ENCODE measurements around the gene BNC2. TPM values are rescaled to one million over a fixed set of nuclear protein-coding genes. Genes with fewer than 3 reads are reported as not detected.

Gene BNC2
- total RNA-seq, 2 donors from 2014 or later: 2.1 to 20.0 TPM

DNA sequence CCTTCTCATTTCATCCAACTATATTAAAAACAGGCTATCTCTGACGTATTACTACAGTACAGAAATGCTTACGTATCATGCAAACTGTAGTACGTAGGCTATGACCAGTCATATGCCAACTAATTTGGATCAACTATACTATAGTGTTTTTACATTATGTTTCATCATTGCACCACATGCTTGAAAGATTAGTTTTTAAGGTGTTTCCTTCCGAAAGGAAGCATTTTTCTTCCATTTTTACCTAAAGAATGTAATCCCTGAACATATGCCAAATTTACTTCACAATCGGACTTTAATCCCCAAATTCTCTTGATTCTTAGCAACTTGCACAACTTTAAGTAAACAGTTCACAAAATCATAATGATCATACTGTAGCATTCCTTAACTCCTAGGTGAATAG lies 153.9 kb downstream of the BNC2 start:
- Histone ChIP-seq H3K9me3 (no peaks in the 10 kb centered on the region), H3K27ac (no peak overlapping the region), H3K4me1 (no peaks in the 10 kb centered on the region), H3K27me3 (no peaks in the 10 kb centered on the region), H3K36me3 (no peaks in the 10 kb centered on the region), H3K9ac (ENCODE audit: low read depth in 2 of 2, low read length in 2 of 2) (no peak overlapping the region), H3K4me3 (no peak overlapping the region)
- DNase-seq: no peak
- intact Hi-C loops (cut with DNase I): no loop called here
- no peak for TF ChIP-seq CTCF (IDR thresholded peaks at IDR 0.05)

GRCh38 chr9:16715404-16715803 lies 155.1 kb downstream of the BNC2 start:
- no peaks in the 10 kb centered on the region for H3K27me3 ChIP-seq
- H3K9ac ChIP-seq (ENCODE audit: low read depth in 2 of 2, low read length in 2 of 2): no peak overlapping the region
- DNase-seq: no peak
- TF ChIP-seq CTCF (IDR thresholded peaks at IDR 0.05): no peak
- H3K4me3 ChIP-seq: no peak overlapping the region
- no peaks in the 10 kb centered on the region for H3K36me3 ChIP-seq
- H3K4me1 ChIP-seq: no peaks in the 10 kb centered on the region
- intact Hi-C loops (cut with DNase I): no loop called here
- no peaks in the 10 kb centered on the region for H3K9me3 ChIP-seq
- no peak overlapping the region for H3K27ac ChIP-seq

DNA sequence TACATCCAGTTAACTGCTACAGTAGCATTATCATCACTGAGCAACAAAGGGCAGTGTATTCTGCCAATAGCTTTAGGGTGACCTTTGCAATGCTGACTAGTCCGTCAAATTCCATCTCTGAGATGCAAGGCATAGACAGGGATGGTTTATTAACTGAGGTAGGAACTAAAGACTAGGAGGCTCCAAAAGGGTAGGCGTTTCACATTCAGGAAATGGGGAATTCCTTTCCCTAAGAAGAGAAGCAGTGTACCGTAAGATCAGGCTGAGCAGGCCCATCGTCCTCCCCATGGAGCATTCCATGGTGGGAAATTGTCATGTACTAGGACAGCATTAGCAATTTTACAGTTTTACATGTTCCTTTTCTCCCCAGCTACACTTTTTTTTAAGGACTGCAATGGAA lies 157.7 kb downstream of the BNC2 start:
- Histone ChIP-seq H3K36me3 (no peaks in the 10 kb centered on the region), H3K27me3 (no peaks in the 10 kb centered on the region), H3K27ac (no peak overlapping the region), H3K9ac (ENCODE audit: low read depth in 2 of 2, low read length in 2 of 2) (no peak overlapping the region), H3K4me3 (no peak overlapping the region), H3K4me1 (no peaks in the 10 kb centered on the region), H3K9me3 (no peaks in the 10 kb centered on the region)
- DNase-seq: no peak
- intact Hi-C loops (cut with DNase I): no loop called here
- no peak for TF ChIP-seq CTCF (IDR thresholded peaks at IDR 0.05)

GRCh38 chr9:16710888-16711287 lies 159.6 kb downstream of the BNC2 start:
- no peak for TF ChIP-seq CTCF (IDR thresholded peaks at IDR 0.05)
- Histone ChIP-seq H3K9ac (ENCODE audit: low read depth in 2 of 2, low read length in 2 of 2) (no peak overlapping the region), H3K27me3 (no peaks in the 10 kb centered on the region), H3K4me3 (no peak overlapping the region), H3K36me3 (no peaks in the 10 kb centered on the region), H3K27ac (no peak overlapping the region), H3K4me1 (no peaks in the 10 kb centered on the region), H3K9me3 (no peaks in the 10 kb centered on the region)
- intact Hi-C loops (cut with DNase I): no loop called here
- no peak for DNase-seq

DNA sequence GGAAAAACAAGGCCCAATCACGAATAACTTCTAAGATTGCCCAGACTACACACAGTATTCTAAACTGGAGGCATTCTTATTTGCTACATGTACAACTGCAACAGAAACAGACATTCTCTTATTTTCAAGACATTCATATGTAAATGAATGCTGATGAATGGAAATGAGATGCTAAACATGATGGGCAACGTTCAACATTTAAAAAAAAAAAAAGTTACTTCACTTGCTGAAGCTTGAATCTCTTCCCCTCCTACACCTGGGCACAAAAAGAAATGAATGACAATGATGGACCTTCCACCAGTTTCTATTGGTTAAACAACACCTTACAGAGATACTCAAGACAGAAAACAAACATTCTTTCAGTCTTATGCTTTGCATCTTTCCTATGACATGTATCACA lies 160.5 kb downstream of the BNC2 start:
- H3K36me3 ChIP-seq: no peaks in the 10 kb centered on the region
- no peaks in the 10 kb centered on the region for H3K4me1 ChIP-seq
- H3K9ac ChIP-seq (ENCODE audit: low read depth in 2 of 2, low read length in 2 of 2): no peak overlapping the region
- H3K4me3 ChIP-seq: no peak overlapping the region
- no peak for DNase-seq
- intact Hi-C loops (cut with DNase I): loop anchor here (10.0 kb wide), 1 partner anchor 525 kb away; no protein-coding TSS in a partner anchor
- no peak overlapping the region for H3K27ac ChIP-seq
- H3K27me3 ChIP-seq: no peaks in the 10 kb centered on the region
- H3K9me3 ChIP-seq: no peaks in the 10 kb centered on the region
- TF ChIP-seq CTCF (IDR thresholded peaks at IDR 0.05): no peak

Data from colonic mucosa (tissue), 4 donors.